HG03139 (cell line): ENCODE results near the gene FSTL4.

ENCODE experiments used
- ATAC-seq: cut with Tn5 transposase; IDR thresholded peaks from one replicate; pipeline ENCODE4 v1.9.1; 2021; ENCODE audit not compliant: unreplicated experiment

FSTL4 gene

DNA sequence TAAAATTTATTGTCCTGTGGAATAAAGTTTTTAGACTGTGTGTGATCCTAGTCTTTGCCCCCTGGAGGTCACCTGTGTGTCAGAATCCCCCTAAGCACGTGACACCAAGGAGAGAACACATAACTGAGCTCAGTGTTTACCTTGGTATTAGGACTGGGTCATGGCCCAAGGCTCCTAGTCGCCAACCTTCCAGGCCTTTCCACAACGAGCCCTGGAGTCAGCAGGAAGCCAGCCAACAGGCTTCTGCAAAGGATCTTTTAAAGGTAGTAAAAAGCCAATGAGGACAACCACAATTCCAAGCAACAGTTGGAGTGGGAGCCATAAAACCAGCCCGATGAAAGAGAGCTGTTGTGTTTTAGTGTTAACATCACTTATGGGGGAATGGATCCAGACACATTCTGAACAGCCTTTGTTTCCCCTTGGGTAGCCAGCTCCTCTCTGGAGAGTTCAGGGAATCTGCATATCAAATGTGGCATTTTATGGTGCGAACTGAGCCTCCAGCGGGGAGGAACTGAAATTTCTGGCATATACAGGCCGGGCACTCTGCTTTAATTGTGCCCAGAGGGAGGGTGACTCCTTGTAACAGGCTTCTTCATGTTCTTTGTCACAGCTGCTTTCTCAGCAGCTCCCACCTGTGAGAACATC lies 239.9 kb downstream of the FSTL4 start:
- ATAC-seq = no peak

DNA sequence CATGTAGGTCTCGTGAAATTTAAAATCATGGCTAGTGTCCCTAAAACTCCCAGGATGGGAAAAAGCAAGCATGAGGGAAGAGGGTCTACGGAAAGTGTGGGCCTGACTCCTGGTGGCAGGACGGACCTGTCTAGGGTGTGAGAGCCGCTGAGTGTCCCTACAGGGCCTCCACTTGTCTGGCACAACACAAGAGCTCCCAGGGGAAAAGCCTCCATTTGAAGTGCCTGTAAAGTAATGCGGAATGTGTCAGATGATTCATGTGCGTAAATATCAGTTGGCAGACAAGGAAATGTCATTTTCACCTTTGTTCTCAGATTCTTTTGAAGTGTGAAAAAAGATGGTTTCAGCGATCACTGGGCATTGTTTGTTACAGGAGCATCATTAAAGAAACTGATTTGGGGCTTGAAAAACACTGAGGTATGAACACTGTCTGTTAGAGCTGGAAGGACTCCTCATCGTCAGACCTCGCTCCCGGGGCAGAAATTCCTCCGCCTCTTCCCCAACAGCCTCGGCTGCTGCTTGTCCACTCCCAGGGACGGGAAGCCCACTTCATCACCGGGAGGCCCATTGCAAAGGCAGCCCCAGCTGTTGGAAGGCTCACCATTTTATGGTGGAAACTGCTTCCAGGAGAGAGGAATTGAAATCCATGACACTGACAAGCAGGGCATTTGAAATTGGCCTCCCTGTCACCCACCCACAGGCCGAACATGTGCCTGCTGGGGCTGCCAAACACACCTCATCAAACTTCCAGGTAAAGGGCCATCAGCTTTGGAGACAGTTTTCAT lies 240.8 kb downstream of the FSTL4 start:
- no peak for ATAC-seq

DNA sequence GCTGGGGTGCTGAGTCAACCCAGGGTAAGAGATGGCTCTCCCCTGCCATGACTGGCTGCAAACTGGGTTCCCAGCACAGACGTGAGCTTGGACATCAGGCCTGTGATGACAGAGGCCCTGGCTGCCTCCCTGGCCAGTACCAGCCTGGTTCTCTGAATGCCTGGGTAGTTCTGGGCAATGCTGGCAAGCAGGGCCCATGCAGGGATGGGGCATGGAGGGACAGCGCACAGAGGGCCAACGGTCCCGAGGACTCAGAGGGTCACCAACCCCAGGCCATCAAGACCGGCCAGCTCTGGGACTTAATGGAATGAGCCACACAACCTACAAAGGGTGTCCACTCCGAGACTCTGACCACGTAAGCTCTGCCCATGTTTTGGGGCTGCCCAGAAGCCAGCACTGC lies 241.4 kb downstream of the FSTL4 start:
- no peak for ATAC-seq

DNA sequence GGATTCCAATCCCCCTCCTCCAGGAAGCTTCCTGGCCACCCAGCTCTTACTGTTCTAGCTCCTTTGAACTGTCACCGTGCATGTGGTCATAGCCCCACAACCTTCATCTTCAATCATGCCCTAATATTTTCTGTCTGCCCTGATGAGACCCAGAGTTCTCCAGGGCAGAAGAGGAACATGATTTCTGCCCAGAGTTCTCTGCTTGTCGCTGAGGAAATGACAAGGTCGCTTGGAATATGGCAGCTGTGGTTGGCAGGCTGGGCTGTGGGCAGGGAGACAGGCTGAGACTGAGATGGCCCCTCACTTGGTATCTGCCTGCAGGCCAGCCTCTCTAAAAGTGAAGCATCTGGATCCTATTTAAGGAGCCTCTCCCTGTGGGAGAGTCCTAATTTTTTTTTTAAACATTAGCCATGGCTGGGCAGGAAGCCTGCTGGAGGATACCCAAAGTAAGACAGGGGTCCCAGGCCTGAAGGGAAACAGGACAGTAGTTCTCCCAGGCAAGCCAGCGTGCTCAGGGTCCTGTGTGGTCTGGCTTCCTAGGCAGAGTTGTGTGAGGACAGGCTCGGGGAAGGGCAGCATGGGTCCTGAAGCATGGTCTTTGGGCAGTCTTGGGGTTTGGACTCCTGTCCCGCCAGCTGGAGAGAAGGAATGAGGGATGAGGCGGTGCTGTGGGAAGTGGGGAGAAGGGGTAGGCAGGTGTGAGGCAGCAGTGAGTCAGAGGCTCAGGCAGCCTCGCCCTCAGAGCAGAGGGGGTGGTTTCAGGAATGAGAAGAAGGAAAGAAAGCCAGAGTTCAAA lies 242.1 kb downstream of the FSTL4 start:
- ATAC-seq = no peak

DNA sequence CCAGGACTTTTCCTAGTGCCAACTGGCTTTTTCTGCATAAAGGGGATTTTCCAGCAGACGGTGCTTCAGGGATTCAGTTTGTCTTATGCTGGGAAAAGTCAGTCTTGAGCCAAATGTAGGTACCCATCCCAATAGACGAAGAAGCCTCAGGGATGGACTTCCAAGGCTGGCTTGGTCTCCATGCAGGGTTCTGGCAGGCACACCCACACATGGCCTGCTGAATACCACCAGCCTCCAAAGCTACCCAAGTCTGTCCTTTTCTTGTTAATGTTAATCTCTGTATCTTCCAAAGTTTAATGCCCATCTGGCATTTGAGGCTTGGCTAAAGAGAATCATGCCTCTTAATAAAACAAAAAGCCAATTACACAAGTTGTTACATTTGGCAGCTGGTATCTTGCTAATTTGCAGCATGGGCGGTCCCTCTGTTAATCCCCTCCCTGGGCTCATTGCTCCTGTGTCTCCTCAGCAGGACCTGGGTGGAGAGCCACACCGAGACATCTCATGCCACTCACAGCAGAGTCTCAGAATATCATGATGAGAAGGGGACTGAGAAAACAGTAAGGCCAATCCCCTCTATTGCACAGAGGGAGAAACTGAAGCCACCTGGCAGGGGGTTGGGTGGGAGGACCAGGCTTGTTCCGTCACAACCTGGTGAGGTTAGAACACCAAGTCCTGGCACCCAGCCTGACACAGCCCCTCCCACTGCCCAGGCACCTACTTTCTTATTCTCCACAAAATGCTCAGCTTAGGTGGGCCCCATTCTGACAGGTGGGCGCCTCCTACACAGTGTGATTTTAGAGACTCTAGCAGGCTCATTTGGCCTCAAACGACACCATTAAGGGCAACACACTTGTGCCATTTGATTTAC lies 243.2 kb downstream of the FSTL4 start:
- ATAC-seq = no peak

DNA sequence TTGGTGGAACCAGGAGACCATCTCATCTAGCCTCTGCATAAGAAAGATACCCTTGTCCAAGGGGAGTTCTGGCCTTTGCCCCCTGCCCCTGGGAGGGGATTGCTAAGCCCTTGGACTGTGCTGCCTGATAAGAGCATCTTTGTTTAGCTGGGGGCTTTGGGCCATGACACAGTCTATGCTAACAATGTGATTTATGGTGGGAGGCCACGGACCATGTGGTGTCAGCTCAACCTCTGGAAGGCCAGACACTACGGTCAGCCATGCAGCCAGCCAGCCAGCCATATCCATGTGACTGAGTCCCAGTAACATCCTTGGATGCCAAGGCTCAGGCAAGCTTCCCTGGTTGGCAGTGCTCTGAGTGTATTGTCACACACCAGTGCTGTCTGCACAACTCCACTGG lies 244.4 kb downstream of the FSTL4 start:
- ATAC-seq = no peak

DNA sequence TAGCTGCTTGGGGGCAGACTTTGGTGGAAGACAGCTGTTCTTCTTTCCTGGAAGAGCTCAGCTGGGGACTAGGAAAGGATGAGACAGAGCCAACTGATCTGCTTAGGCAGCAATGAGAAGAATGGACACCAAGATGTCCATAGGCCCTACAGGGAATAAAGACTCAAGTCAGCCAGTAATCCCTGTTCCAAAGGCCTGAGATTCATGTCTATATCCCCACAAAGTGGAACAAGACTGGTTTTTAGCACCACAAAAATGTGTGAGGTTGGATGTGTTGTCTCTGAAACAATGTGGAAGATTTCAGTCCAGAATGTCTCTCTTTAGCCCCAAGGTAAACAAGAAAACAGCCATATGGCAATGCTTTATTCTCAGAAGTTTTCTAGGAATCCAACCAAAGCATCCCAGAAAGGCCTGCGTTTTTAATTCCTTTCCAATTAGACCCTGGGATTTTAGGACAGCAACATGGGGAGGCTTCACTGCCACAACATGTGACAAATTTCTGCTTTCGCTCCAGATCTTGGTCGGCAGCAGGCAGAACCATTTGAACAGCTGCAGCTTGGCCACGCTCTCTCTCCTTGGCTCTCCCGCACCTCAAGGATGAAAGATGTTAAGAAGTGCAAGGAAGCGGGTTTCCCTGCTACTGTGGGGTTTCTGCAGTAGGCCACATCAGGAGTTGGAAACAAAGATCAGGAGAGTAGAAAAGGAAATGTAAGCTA lies 245.1 kb downstream of the FSTL4 start:
- ATAC-seq = no peak

DNA sequence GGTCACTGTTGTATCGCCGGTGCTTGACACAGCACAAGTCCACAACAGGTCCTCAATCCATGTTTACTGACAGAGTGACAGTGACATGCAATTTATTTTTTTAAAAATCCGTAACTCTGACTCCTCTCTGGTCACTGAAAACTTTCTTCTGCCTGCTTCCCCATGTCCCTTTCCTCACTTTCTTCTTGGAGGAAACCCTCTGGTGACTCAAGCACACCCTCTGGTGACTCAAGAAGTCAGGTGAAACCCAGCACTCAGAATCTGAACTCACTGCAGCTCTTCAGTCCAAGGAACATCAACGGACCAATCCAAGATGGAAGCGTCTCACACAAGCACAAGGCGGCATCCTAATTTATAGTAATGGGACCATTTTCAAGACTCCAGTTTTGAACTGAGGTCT lies 245.9 kb downstream of the FSTL4 start:
- ATAC-seq = no peak

DNA sequence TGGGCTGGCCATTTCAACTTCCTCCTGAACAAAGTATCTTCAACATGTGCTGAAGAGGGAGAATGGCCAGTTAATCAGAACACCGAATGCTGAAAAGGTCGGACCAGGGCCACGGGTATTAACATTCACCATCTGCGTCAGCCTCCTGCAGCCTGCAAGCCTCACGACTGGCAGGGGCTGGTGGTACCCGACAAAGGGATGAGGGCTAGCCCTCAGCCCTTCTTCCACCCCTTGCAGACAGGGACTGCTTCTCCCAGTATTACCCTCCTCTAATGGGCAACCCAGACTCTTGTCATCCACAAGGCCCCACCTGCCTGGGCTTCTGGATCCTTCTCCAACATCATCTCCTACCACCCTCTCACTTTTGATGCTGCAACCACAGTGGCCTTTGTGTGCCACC lies 246.6 kb downstream of the FSTL4 start:
- no peak for ATAC-seq

DNA sequence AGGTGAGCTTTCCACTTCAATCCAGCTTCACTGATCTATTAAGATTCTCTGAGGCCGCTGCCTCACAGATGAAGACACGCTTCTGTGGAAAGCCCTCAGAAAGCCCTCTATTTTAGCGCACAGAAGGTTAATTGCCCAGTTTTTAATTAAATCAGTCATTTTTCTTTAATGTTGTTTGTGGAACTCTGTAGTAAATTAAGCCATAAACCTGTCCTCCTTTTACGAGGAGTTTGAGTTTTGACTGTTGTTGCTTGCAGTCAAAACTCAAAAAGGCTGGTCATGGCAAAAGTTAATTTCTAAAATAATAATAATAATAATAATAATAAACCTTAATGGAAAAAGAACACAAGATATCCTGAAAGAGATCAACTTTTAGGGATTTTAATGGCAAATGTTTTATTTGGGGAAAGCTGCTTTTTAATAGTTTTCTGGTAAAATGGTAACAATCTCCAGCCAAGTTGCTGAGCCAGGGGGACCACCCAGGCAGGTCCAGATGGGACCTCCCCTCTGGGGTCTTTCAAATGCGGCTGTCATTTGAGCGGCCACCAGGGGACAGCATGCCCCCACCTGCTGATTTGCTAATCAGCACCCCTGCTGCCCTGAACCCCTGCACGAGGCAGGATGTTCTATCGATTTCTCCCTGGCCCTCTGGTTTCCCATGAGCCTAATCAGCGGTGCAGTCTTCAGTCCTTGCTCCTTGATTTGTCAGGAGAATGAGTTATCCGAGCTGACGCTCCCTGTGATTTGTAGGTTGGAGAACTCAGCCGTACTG lies 247.2 kb downstream of the FSTL4 start:
- no peak for ATAC-seq

DNA sequence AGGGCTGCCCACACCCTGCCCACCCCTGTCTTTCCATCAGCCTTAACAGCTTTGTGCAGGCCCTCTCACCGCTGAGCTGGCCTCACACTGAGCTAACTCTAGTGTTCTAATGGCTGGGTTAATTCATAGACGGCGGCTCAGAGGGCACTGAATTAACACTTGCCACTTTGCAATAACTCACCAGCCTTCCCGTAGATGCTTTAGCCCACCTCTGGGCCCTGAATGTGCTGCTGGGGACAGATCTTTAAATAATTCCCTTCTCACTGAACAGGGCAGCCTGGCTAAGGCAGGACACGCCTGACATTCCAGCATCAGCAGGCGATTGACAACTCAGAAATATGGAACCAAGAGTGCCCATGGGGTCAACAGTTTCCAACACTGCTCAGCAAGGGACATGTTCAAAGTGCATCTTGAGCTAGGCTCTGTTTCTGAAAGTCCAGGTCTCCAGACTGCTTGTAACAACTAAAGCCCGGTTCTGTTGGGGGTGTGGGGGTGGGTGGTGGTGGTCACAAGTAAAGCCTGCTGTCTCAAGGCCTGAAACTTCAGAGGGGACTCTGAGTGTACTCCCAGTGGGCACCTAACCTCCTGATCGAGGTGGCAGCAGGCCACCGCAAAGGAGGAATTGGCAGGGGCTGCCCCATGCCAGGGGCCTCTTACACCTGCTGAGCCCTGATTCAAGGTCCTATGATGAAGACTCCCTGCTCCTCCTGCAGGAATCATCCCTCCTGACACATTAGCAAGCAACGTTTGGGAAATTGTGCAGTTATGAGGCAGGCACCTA lies 248.3 kb downstream of the FSTL4 start:
- ATAC-seq = no peak

DNA sequence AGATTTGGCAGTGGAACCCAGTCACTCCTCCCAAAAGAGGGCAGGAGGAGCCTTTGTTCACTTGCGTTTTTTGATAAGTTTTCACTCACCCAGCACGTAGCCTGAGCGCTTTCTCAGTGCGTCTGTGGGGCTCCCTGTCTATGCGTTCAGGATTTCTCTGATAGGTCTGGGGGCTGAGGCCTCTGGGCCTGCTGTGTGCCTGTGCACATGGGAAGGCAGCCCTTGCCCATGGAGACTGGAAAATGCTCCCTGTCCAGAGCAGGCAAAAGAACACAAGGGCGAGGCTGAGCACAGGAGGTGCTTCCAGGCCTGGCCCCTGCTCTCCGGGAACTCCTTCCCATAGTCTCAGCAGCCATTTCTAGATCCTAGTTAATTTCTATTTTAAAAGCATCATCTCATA lies 249.9 kb downstream of the FSTL4 start:
- no peak for ATAC-seq

DNA sequence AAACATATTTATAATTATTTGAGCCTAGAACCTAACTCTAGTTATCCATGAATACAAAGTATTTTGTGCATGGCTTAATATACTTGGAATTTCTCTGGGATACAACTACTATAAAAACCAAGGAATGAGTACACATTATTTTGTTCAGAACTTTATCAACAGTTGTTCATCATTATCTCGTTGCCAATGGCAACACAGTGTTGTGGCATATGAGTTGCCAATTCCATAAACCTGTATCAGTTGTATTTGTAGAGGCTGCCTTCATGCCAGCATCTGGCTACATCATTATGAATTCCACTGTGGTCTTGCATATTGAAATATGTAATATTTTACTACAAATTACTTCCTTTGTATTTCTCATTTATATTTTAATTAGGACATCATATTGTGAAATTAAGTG lies 250.4 kb downstream of the FSTL4 start:
- no peak for ATAC-seq

DNA sequence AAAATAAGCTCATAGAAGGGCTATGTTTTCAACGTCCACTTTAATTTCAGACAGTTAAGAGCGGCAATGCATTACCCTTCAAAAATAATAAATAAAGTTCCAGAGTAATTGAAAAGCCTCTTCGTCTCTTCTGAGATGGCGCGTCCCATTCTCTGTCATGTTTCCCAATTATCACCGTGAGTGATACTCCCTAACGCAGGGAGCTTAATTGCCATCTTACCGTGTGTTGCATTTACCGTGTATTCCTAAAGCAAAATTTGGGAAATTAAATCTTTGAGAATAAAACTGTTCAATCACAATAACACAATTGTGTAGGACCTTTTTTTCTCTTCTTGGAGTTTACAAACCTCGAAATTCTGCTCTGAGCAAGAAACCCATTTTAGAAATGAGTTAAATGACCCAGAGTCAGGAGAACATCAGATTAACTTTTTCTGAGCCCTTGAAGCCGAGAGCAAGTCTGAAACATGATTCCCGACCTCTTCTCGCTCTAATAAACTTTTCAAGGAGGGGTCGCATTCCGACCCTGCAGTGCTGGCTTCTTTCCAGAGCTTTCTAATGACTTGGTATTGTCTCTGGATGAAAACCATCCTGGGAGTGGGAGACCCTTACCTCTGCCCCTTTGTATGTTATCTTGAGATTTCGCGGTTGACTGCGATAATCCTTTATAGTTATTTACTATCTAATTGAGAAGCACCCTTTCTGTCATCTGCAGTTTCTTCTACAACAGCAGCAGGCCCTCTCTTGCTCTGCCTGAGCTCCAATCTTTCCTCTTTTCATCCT lies 251.5 kb downstream of the FSTL4 start:
- ATAC-seq = no peak

DNA sequence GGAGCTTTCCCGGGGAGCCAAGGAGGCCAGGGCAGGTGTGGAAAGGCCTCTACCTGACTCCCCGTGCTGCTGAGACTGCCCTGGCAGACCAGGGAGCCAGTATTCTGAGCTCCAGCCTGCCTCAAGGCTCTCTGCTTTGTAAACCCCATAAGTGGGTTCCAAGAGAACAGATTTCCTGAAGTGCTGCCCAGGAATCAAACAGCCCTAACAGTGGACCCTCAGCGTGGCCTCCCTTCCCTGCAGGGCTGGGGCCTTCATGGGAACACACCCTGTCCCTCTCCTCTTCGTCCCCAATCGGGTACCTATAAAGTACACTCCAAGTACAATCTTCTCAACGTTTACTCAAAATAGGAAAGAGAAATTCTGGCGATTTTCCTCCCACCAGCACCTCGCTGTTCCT lies 252.5 kb downstream of the FSTL4 start:
- no peak for ATAC-seq

DNA sequence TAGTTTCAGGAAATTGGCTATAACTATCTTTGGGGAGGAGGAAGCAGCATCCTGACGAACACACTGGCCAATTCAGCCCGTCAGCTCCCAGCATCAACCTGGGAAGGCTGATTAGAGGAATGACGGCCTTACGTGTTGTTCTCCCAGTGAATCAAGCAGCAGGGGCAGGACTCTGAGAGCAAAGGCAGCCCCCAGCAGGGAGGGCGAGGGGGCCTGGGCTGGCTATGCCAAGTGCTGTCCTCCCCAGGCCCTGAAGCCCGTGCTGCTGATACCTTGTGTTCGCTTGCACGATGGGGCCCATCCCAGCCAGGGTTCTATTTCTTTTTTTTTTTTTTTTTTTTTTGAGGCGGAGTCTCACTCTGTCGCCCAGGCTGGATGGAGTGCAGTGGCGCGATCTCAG lies 254.1 kb downstream of the FSTL4 start:
- no peak for ATAC-seq

DNA sequence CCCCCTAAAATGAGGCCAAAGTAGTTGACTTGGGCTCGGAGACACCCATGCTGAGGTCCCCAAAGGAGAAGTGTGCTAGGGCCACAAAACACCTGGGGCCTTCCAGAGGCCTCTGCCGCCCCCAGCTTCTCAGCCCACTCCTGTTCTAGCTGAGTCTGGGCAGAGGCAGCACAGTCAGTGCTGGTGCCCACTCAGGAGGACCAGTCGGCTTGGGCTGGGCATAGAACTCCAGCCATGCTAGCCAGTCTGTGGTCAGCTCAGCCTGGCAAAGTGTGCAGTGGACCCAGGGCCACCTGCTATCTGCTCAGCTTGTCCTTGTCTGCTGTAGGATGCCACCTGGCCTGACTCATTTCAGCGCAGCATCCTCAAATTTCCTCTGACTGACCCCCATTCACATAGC lies 254.6 kb downstream of the FSTL4 start:
- ATAC-seq = no peak

DNA sequence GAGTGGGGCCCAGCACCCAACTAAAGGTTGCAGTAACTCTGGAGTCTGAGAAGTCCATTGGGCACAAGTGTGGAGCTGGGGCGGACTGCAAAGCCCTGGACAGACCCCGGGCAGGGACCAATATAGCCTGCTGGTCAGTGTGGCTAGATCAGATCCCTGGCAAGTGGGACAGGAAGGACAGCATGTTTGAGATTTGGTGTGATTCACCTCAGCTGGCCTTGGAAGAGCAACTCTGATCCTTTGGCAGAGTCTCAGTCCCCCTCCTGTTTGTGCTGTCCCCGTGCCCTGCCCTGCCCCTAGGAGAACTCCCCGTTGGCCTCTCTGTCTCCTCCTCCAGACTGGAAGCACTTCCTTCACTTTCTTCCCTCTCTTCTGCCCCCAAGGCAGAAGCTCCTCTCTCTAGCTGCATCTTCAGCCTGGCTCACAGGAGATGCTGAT lies 255.3 kb downstream of the FSTL4 start:
- no peak for ATAC-seq
